K562 (cell line): ENCODE measurements around the gene C2. TPM values are rescaled to one million over a fixed set of nuclear protein-coding genes. Genes with fewer than 3 reads are reported as not detected.

ENCODE experiments used
- ATF2 ChIP-seq: sonication (generic); formaldehyde crosslinking; IDR thresholded peaks from 2 replicates; pipeline ENCODE4 v1.8.1; 2022; ENCODE audit warnings: missing genetic modification reagents
- CEBPG ChIP-seq, 3 experiments: fragments of 200-800 bp in 1 of 3; sonication (Bioruptor generic) in 1 of 3; sonication (generic) in 1 of 3; formaldehyde crosslinking in 1 of 3; IDR thresholded peaks in 2 of 3; conservative IDR thresholded peaks in 1 of 3; 2 replicates each; pipeline versions ENCODE4 v1.6.1 to v1.8.0; 2016 to 2022; ENCODE audit warnings: missing compliant biosample characterization in 2 of 3, missing genetic modification characterization in 2 of 3, mild to moderate bottlenecking in 1 of 3, missing genetic modification reagents in 1 of 3
- E2F6 ChIP-seq, 2 experiments: IDR thresholded peaks; 2 replicates each; pipeline ENCODE4 v1.6.1; 2011; ENCODE audit warnings: borderline replicate concordance in 1 of 2, control low read depth in 1 of 2, low read depth in 1 of 2, low read length in 1 of 2, mild to moderate bottlenecking in 1 of 2, mixed read lengths in 1 of 2, moderate library complexity in 1 of 2; ENCODE audit not compliant: insufficient read depth in 1 of 2, insufficient read length in 1 of 2, poor library complexity in 1 of 2, severe bottlenecking in 1 of 2; ENCODE audit errors: extremely low read depth in 1 of 2
- EHMT2 ChIP-seq: fragments of 450-650 bp; IDR thresholded peaks from 2 replicates; pipeline ENCODE4 v1.6.1; 2018; ENCODE audit warnings: antibody characterized with exemption
- ID3 ChIP-seq, 2 experiments: fragments of 250-450 bp in 1 of 2; fragments of 450-650 bp in 1 of 2; sonication (Bioruptor Pico) in 1 of 2; IDR thresholded peaks; 2 replicates each; pipeline versions ENCODE4 v1.6.1 to v1.8.0; 2016 to 2021; ENCODE audit warnings: mild to moderate bottlenecking in 2 of 2, moderate library complexity in 2 of 2, missing compliant biosample characterization in 1 of 2, missing genetic modification characterization in 1 of 2
- ILF3 ChIP-seq: fragments of 450-650 bp; IDR thresholded peaks from 2 replicates; pipeline ENCODE4 v1.6.1; 2018; ENCODE audit warnings: antibody characterized with exemption, mild to moderate bottlenecking, moderate library complexity, borderline replicate concordance
- RNF219 ChIP-seq: fragments of 250-450 bp; sonication (Bioruptor Pico); IDR thresholded peaks from 2 replicates; pipeline ENCODE4 v1.5.0; 2022; ENCODE audit warnings: mild to moderate bottlenecking
- SLC30A9 ChIP-seq: fragments of 250-450 bp; sonication (Bioruptor Pico); IDR thresholded peaks from 2 replicates; pipeline ENCODE4 v1.8.0; 2022; ENCODE audit warnings: mild to moderate bottlenecking, moderate library complexity
- TAF15 ChIP-seq: fragments of 200-400 bp; formaldehyde crosslinking; IDR thresholded peaks from 2 replicates; pipeline ENCODE4 v1.6.1; 2017; ENCODE audit warnings: mild to moderate bottlenecking, low read depth, low read length, moderate library complexity
- ZBTB11 ChIP-seq, 3 experiments: fragments of 200-800 bp in 1 of 3; fragments of 250-450 bp in 1 of 3; fragments of 450-650 bp in 1 of 3; sonication (Bioruptor Pico) in 1 of 3; sonication (Bioruptor generic) in 1 of 3; formaldehyde crosslinking in 1 of 3; IDR thresholded peaks; 2 replicates each; pipeline versions ENCODE4 v1.6.1 to v1.8.0; 2016 to 2022; ENCODE audit warnings: mild to moderate bottlenecking in 2 of 3, missing genetic modification characterization in 2 of 3, missing compliant biosample characterization in 1 of 3, moderate library complexity in 1 of 3
- ZNF212 ChIP-seq: fragments of 450-650 bp; formaldehyde crosslinking; IDR thresholded peaks from 2 replicates; pipeline ENCODE4 v1.4.0; 2020; ENCODE audit warnings: mild to moderate bottlenecking
- ZNF280B ChIP-seq: fragments of 250-450 bp; sonication (Bioruptor Pico); IDR thresholded peaks from 2 replicates; pipeline ENCODE4 v1.5.1; 2021; ENCODE audit warnings: mild to moderate bottlenecking
- polyA plus RNA-seq, 8 experiments: library from polyadenylated mRNA; depleted of rRNA in 4 of 8; stranded (reverse) in 5 of 8; unstranded in 3 of 8; fragments of >200 nt; fragmentation: Nextera tagmentation in 2 of 8; fragmentation: Illumina TruSeq in 1 of 8; extraction: Ambion mirVana in 2 of 8; extraction: Trizol in 1 of 8; gene quantifications; 2 replicates each; pipeline versions ENCODE4 v1.2.1 to v1.2.3, GENCODE V29; 2011 to 2014; ENCODE audit warnings: inconsistent platforms in 1 of 8, missing spikeins in 1 of 8
- total RNA-seq, 7 experiments: library from RNA; depleted of rRNA in 6 of 7; stranded (reverse); fragments of >200 nt in 6 of 7; fragmentation: Illumina TruSeq in 2 of 7; extraction: Trizol in 2 of 7; gene quantifications; 2 replicates each; pipeline versions ENCODE4 v1.2.1 to v1.2.3, GENCODE V29; 2011 to 2021; ENCODE audit warnings: low replicate concordance in 1 of 7

C2 gene
- total and polyA plus RNA-seq, 9 of the 15 experiments (the other 6 are each of a cell fraction or from before 2014, with no cell fraction given): 0.05 to 1.1 (median 0.39) TPM; not detected in 1

GRCh38 chr6:31969712-31970603, 42.4 kb downstream of the C2 start (continued):
- TF ChIP-seq ZNF212 (CRISPR knock-in tag) (no peak), ATF2 (CRISPR knock-in tag) (no peak), ILF3 (no peak), SLC30A9 (CRISPR knock-in tag) (no peak), ZBTB11 (CRISPR knock-in tag; IDR thresholded peaks at IDR 0.05) (peak in 1 of 3 experiments; percentile 19; a peak in 2 of 6 replicates), RNF219 (no peak), TAF15 (no peak), CEBPG (CRISPR knock-in tag; IDR thresholded peaks at IDR 0.05) (no peak), CEBPG (tag; conservative IDR thresholded peaks at IDR 0.05 in 1 of 2, IDR thresholded peaks at IDR 0.05 in 1 of 2) (no peak), ID3 (CRISPR knock-in tag; IDR thresholded peaks at IDR 0.05) (no peak), ID3 (tag; IDR thresholded peaks at IDR 0.05) (no peak), EHMT2 (no peak; the same call in 1 of the 2 replicates), E2F6 (IDR thresholded peaks at IDR 0.05; ENCODE audit: borderline replicate concordance in 1 of 2, extremely low read depth in 1 of 2, insufficient read depth in 1 of 2, insufficient read length in 1 of 2, low read depth in 1 of 2, low read length in 1 of 2, poor library complexity in 1 of 2, severe bottlenecking in 1 of 2) (peak in 1 of 2 experiments; percentile 22), ZNF280B (CRISPR knock-in tag) (no peak)
